Activated naive CD8-positive, alpha-beta T cell treated with anti-CD3 and anti-CD28 coated beads, Interleukin-2, amount 50 U/mL, for 16 hours (primary cell): ENCODE data around the gene EIF1B.

Source experiments
- DNase-seq: peaks from one replicate; pipeline ENCODE4 v3.0.0-alpha.2; 2020; ENCODE audit warnings: low read depth, low spot score

The EIF1B gene

DNA sequence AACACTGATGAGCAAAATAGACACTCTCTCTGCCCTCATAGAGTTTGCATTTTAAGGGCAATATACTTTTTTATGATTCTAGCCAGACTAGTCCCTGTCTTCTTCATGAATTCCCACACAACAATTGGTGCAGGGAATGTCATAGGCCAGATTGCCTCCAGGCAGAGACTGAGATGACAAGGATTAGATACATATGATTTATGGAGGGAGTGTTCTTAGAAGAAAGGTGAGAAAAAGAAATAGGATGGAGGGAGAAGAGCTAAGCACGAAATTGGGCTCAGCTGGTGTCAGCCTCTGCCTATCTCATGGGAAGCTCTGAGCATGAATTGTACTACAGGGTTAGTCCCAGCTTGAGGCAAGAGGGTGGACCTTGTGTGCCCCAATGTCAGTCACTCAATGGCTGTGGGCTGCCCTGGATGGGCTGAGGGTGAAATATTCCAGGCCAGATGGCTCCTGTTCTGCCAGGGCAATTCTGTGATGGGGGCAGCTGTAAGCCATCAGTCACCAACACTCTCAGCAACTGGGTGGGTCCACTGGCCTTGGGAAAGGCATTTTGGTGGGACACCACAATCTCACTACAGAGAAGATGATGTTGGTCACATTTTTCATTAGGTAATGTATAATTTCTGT is 31.1 kb downstream of the EIF1B start:
- no peak for DNase-seq

DNA sequence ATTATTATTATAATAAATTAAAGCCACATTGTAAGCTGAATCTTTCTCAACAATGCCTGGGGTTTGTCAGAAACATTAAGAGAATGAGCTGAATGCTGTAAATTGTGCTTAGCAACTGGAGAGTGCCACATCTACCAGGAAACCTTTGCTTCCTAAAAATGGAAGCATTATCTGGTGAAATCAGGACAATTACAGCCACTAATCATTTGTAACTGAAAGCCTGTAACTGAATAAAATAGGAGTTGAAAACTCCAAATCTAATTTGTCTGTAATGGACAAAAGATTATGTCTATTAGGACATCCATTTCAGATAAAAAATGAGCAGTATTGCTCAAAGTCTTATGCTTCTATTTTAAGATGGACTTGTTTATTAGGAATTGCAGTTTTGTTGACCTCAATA is 32.2 kb downstream of the EIF1B start:
- no peak for DNase-seq

DNA sequence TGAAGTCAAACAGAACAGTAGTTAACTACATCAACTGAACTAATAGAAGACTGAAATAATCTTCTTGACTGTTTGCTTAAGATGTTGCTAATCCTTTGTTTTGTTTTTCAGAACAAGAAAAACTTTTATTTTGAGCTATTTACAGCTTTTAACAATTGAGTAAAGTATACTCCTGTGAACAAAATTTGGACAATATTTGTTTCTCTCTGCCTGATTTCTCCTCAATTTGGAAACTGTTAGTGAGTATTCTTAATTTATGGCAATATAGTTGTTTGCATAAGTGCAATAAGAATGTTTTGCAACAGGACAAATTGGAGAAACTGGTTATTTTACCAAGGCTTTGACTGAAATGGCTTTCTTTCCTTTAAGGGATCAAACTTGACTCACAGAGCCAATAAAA is 41.0 kb downstream of the EIF1B start:
- no peak for DNase-seq

DNA sequence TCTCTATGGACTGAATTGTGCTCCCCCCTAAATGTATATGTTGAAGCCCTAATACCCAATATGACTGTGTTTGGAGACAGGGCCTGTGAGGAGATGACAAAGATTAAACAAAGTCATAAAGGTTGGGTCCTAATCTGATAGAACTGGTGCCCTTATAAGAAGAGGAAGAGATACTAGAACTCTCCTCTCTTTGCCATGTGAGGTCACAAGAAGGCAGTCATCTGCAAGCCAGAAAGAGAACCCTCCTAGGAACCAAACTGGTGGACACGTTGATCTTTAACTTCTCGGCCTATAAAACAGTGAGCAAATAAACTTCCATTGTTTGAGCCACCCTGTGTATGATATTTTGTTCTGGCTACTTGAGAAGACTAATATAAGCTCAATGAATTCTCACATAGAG is 45.9 kb downstream of the EIF1B start:
- no peak for DNase-seq

DNA sequence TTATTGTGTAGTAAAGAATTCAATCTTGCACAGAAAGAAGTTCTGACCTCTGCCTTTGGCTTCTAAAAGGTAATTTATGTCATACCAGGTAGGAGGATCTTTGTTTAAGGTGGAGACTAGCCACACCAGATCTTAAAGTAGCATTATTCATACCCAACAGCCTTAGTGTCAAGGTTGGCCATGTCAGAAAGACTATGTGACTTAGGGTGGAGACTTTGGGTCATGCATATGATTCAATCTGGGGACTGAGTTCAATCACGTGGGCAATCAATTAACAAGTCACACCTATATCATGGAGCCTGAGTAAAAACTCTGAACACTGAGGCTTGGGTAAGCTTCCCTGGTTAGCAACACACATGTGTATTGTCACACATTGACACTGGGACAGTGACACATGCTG is 48.9 kb downstream of the EIF1B start:
- DNase-seq: no peak
